Measurements from ENCODE around the gene MARF1. TPM values are rescaled to one million over a fixed set of nuclear protein-coding genes. Genes with fewer than 3 reads are reported as not detected.

MARF1 gene
- total RNA-seq, 1 experiment from 2014 or later, result 59.4 TPM

DNA sequence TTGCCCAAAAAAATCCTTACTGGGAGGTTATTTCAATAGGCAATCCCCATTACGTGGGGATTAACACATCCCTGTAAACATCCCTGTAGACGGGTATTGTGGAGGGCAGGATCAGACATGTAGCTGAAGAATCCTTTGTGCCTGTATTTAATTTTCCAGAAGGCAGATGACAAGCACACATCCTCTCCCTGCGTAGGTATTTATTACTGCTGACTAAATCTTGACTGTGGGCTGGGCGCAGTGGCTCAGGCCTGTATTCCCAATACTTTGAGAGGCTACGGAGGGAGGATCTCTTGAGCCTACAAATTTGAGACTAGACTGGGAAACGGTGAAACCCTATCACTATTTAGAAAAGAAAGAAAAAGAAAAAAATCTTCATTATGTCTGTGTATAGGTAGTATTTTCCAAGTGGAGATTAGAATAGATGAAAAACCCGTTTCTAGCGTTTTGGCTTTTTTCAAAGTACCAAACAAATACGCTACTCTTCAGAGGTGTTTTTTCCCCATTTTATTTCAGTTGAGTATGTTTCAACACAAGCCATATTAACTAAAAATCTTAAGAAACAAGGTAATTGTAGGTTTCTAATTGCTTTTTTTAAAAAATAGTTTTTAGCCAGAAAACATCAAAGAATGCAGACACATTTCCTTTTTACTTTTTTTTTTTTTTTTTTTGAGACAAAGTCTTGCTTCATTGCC is 1.5 kb upstream of the MARF1 start:
- ChIA-PET POLR2A (interaction anchor here (1.0 to 3.7 kb wide), 4 partner anchors 47 to 155 kb away, joined by 3 to 18 read pairs (median 4); no protein-coding TSS in a partner anchor), CTCF (no interaction called here)

DNA sequence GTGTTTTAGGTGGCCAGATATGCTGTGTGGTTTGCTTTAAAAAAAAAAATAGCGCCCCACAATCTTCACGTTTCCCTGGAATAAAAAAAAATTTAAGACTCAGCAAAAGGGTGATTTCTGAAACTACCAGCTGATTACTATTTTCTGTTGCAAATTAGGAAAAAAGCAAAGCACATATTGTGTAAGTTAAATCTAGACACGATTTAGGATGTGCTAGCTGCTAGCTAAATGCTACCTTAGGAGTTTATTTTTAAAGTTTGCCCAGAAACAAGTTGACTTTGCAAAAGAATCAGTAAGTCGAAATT is 944 bp upstream of the MARF1 start:
- no peaks in the 10 kb centered on the region for H4K20me1 ChIP-seq (ENCODE audit: insufficient read depth)
- H3K4me3 ChIP-seq (replicated peaks in 1 of 2; ENCODE audit: low read depth in 1 of 2, low read length in 2 of 2), result peak overlapping the region; percentile 65 to 72
- no peaks in the 10 kb centered on the region for H3K27me3 ChIP-seq (ENCODE audit: insufficient read depth, low read length)
- DNase-seq (ENCODE audit: low read depth, low spot score), result no peak
- H3K9me3 ChIP-seq (ENCODE audit: control insufficient read depth in 1 of 2, insufficient read depth in 1 of 2, low read depth in 1 of 2, low read length in 2 of 2), result no peaks in the 10 kb centered on the region
- no peak overlapping the region for H2AFZ ChIP-seq (ENCODE audit: low read depth, low read length, poor library complexity, severe bottlenecking)
- peak overlapping the region; percentile 90 for H3K9ac ChIP-seq (ENCODE audit: low read length)
- H3K27ac ChIP-seq (ENCODE audit: low read depth, low read length), result peak overlapping the region; percentile 88
- ChIA-PET POLR2A (interaction anchor here (0.8 to 3.7 kb wide), 3 partner anchors 9 to 154 kb away, joined by 3 to 18 read pairs (median 3); no protein-coding TSS in a partner anchor), RAD21 (ENCODE audit: low non-redundant PET in 1 of 2, low total read pairs in 2 of 2, uncharacterized antibody in 2 of 2, unreplicated experiment in 2 of 2) (no interaction called here), CTCF (no interaction called here)
- BruUV-seq (replicated peaks), result TSS peak; percentile 42
- ATAC-seq, result no peak
- H3K79me2 ChIP-seq (ENCODE audit: insufficient read depth, low read length), result peaks cover 31% of the 10 kb centered on the region
- intact Hi-C loops (cut with micrococcal nuclease), result loop anchor here (2.0 kb wide), 2 partner anchors 53 to 149 kb away; no protein-coding TSS in a partner anchor
- peaks cover 1 to 3% of the 10 kb centered on the region in 2 experiments; a peak in 3 of 4 replicates for H3K36me3 ChIP-seq (ENCODE audit: control insufficient read depth in 1 of 2, insufficient read depth in 2 of 2, low read length in 2 of 2)
- H3K4me1 ChIP-seq (ENCODE audit: control insufficient read depth in 1 of 2, insufficient read depth in 2 of 2, low read length in 2 of 2), result peaks cover 33 to 50% of the 10 kb centered on the region in 2 experiments
- H3K4me2 ChIP-seq (ENCODE audit: low read length), result peak overlapping the region; percentile 89
- no peaks in the 10 kb centered on the region for H3K9me2 ChIP-seq (ENCODE audit: insufficient read depth)
- TF ChIP-seq SRF (IDR thresholded peaks at IDR 0.05; ENCODE audit: low read depth) (no peak; the same call in 1 of the 2 replicates), ELF1 (IDR thresholded peaks at IDR 0.05; ENCODE audit: borderline replicate concordance, low read depth) (no peak), EZH2 (IDR thresholded peaks at IDR 0.05) (no peak), EGR1 (IDR thresholded peaks at IDR 0.05; ENCODE audit: low read depth) (0 out of 2 replicates have a peak, but pooled peaks have one; percentile 26)

More for the DNA sequence above, 1.5 kb upstream of the MARF1 start:
- Histone ChIP-seq H3K4me3 (replicated peaks in 1 of 2; ENCODE audit: low read depth in 1 of 2, low read length in 2 of 2) (peak overlapping the region; percentile 65 to 72), H3K9ac (ENCODE audit: low read length) (peak overlapping the region; percentile 90), H2AFZ (ENCODE audit: low read depth, low read length, poor library complexity, severe bottlenecking) (peak overlapping the region; percentile 37), H3K79me2 (ENCODE audit: insufficient read depth, low read length) (peaks cover 31% of the 10 kb centered on the region), H3K9me3 (ENCODE audit: control insufficient read depth in 1 of 2, insufficient read depth in 1 of 2, low read depth in 1 of 2, low read length in 2 of 2) (no peaks in the 10 kb centered on the region), H3K27me3 (ENCODE audit: insufficient read depth, low read length) (no peaks in the 10 kb centered on the region), H3K27ac (ENCODE audit: low read depth, low read length) (peak overlapping the region; percentile 88), H3K9me2 (ENCODE audit: insufficient read depth) (no peaks in the 10 kb centered on the region), H3K4me1 (ENCODE audit: control insufficient read depth in 1 of 2, insufficient read depth in 2 of 2, low read length in 2 of 2) (peaks cover 34 to 54% of the 10 kb centered on the region in 2 experiments), H3K4me2 (ENCODE audit: low read length) (peak overlapping the region; percentile 89), H3K36me3 (ENCODE audit: control insufficient read depth in 1 of 2, insufficient read depth in 2 of 2, low read length in 2 of 2) (no peaks in the 10 kb centered on the region), H4K20me1 (ENCODE audit: insufficient read depth) (no peaks in the 10 kb centered on the region)
- DNase-seq (ENCODE audit: low read depth, low spot score) (peak; percentile 62), ATAC-seq (peak; percentile 37)
- BruUV-seq (replicated peaks), result no TSS peak
- TF ChIP-seq EGR1 (IDR thresholded peaks at IDR 0.05; ENCODE audit: low read depth) (no peak), RAD21 (IDR thresholded peaks at IDR 0.05; ENCODE audit: low read depth) (peak; percentile 8; the same call in 1 of the 2 replicates), TCF7L2 (IDR thresholded peaks at IDR 0.05; ENCODE audit: borderline replicate concordance, extremely low read depth, insufficient read depth, insufficient read length) (peak; percentile 23), SRF (IDR thresholded peaks at IDR 0.05; ENCODE audit: low read depth) (no peak), SP1 (IDR thresholded peaks at IDR 0.05; ENCODE audit: low read depth) (peak; percentile 72), CEBPB (IDR thresholded peaks at IDR 0.05; ENCODE audit: low read depth) (no peak; the same call in 1 of the 2 replicates), JUND (IDR thresholded peaks at IDR 0.05) (peak; percentile 55), SIN3A (IDR thresholded peaks at IDR 0.05; ENCODE audit: low read depth) (peak; percentile 84), CBX3 (IDR thresholded peaks at IDR 0.05; ENCODE audit: low read depth) (no peak), POLR2AphosphoS5 (IDR thresholded peaks at IDR 0.05; ENCODE audit: low read depth, low read length) (peak; percentile 76), YY1 (IDR thresholded peaks at IDR 0.05; ENCODE audit: extremely low read depth, insufficient replicate concordance, low read depth, low read length) (peak; percentile 15), FOSL1 (IDR thresholded peaks at IDR 0.05; ENCODE audit: low read depth) (peak; percentile 40; the same call in 1 of the 2 replicates)
- TF ChIP-seq, protein P1, sequence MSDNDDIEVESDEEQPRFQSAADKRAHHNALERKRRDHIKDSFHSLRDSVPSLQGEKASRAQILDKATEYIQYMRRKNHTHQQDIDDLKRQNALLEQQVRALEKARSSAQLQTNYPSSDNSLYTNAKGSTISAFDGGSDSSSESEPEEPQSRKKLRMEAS (IDR thresholded peaks at IDR 0.05), result peak; percentile 64
- intact Hi-C loops (cut with micrococcal nuclease), result no loop called here
- RAD21 ChIA-PET (ENCODE audit: low non-redundant PET in 1 of 2, low total read pairs in 2 of 2, uncharacterized antibody in 2 of 2, unreplicated experiment in 2 of 2), result no interaction called here

Data from HCT116 (cell line).